ENCODE results near the gene KIF22.
"Not testable (repeated sequence)": the region's sequence is repeated elsewhere in the genome, so short reads cannot be mapped to it uniquely, and the experiment has no call there.

KIF22 gene

GRCh38 chr16:29791845-29792807 lies 1.6 kb downstream of the KIF22 start:
- no peak for TF ChIP-seq CTCF (conservative IDR thresholded peaks at IDR 0.05; ENCODE audit: low read depth, low read length)
- Histone ChIP-seq H2AFZ (ENCODE audit: low read depth) (no peak overlapping the region), H3K27ac (peak overlapping the region; percentile 55; the same call in 1 of the 2 replicates), H3K9ac (peak overlapping the region; percentile 79; the same call in 1 of the 2 replicates), H3K27me3 (ENCODE audit: insufficient read depth, low read depth) (no peaks in the 10 kb centered on the region), H3K4me3 (IDR thresholded peaks at IDR 0.05; ENCODE audit: insufficient read depth, low read depth, low read length) (no peak overlapping the region), H3K4me1 (ENCODE audit: low read depth, poor library complexity, severe bottlenecking) (peaks cover 18% of the 10 kb centered on the region), H3K4me2 (peak overlapping the region; percentile 93), H3K79me2 (ENCODE audit: insufficient read depth, low read depth) (peaks cover 66% of the 10 kb centered on the region), H4K20me1 (ENCODE audit: insufficient read depth) (no peaks in the 10 kb centered on the region; the same call in 1 of the 2 replicates), H3K36me3 (ENCODE audit: insufficient read depth) (no peaks in the 10 kb centered on the region; the same call in 1 of the 2 replicates)

- H3K36me3 ChIP-seq (ENCODE audit: insufficient read depth): not testable (repeated sequence)
Observed at GRCh38 chr16:29793153-29793552, 2.6 kb downstream of the KIF22 start.

GRCh38 chr16:29794231-29794710 lies 3.7 kb downstream of the KIF22 start:
- H3K4me3 ChIP-seq (IDR thresholded peaks at IDR 0.05; ENCODE audit: insufficient read depth, low read depth, low read length): no peak overlapping the region
- no peak overlapping the region for H3K9ac ChIP-seq
- peaks cover 8% of the 10 kb centered on the region; the same call in 1 of the 2 replicates for H3K36me3 ChIP-seq (ENCODE audit: insufficient read depth)
- TF ChIP-seq CTCF (conservative IDR thresholded peaks at IDR 0.05; ENCODE audit: low read depth, low read length): no peak
- no peak overlapping the region for H2AFZ ChIP-seq (ENCODE audit: low read depth)
- no peak overlapping the region for H3K4me2 ChIP-seq
- H3K27ac ChIP-seq: no peak overlapping the region
- H3K27me3 ChIP-seq (ENCODE audit: insufficient read depth, low read depth): no peaks in the 10 kb centered on the region
- peaks cover 67% of the 10 kb centered on the region for H3K79me2 ChIP-seq (ENCODE audit: insufficient read depth, low read depth)
- H3K4me1 ChIP-seq (ENCODE audit: low read depth, poor library complexity, severe bottlenecking): peaks cover 18% of the 10 kb centered on the region
- no peaks in the 10 kb centered on the region; the same call in 1 of the 2 replicates for H4K20me1 ChIP-seq (ENCODE audit: insufficient read depth)

More at GRCh38 chr16:29793153-29793552, 2.6 kb downstream of the KIF22 start:
- H3K27me3 ChIP-seq (ENCODE audit: insufficient read depth, low read depth); H3K4me3 ChIP-seq (IDR thresholded peaks at IDR 0.05; ENCODE audit: insufficient read depth, low read depth, low read length); H3K27ac ChIP-seq; H2AFZ ChIP-seq (ENCODE audit: low read depth); H4K20me1 ChIP-seq (ENCODE audit: insufficient read depth); H3K9ac ChIP-seq: not testable (repeated sequence)
- H3K79me2 ChIP-seq (ENCODE audit: insufficient read depth, low read depth): peaks cover 67% of the 10 kb centered on the region
- H3K4me1 ChIP-seq (ENCODE audit: low read depth, poor library complexity, severe bottlenecking): peaks cover 18% of the 10 kb centered on the region
- H3K4me2 ChIP-seq: peak overlapping the region; percentile 93; the same call in 1 of the 2 replicates

- H3K36me3 ChIP-seq (ENCODE audit: insufficient read depth): peaks cover 18% of the 10 kb centered on the region; the same call in 1 of the 2 replicates
- H3K79me2 ChIP-seq (ENCODE audit: insufficient read depth, low read depth): peaks cover 3% of the 10 kb centered on the region; the same call in 1 of the 2 replicates
- H3K9ac ChIP-seq: no peak overlapping the region
- peaks cover 24% of the 10 kb centered on the region for H3K4me1 ChIP-seq (ENCODE audit: low read depth, poor library complexity, severe bottlenecking)
- no peaks in the 10 kb centered on the region for H4K20me1 ChIP-seq (ENCODE audit: insufficient read depth)
- no peak overlapping the region for H3K4me3 ChIP-seq (IDR thresholded peaks at IDR 0.05; ENCODE audit: insufficient read depth, low read depth, low read length)
- no peak overlapping the region for H2AFZ ChIP-seq (ENCODE audit: low read depth)
- no peak for TF ChIP-seq CTCF (conservative IDR thresholded peaks at IDR 0.05; ENCODE audit: low read depth, low read length)
- 0 out of 2 replicates have a peak overlapping the region, but pooled peaks have one; percentile 11 for H3K27ac ChIP-seq
- no peaks in the 10 kb centered on the region for H3K27me3 ChIP-seq (ENCODE audit: insufficient read depth, low read depth)
- peak overlapping the region; percentile 39; the same call in 1 of the 2 replicates for H3K4me2 ChIP-seq
Observed at GRCh38 chr16:29802416-29802935, 11.9 kb downstream of the KIF22 start.

Data from KMS-11 (cell line).